Erythroblast (primary cell): ENCODE results near the gene AFAP1L2.

Experiments
- GATA1 ChIP-seq: IDR thresholded peaks from 2 replicates; pipeline ENCODE4 v1.6.1; 2011; ENCODE audit warnings: low read depth, mild to moderate bottlenecking, control low read depth, low read length, moderate library complexity
- POLR2A ChIP-seq: IDR thresholded peaks from 2 replicates; pipeline ENCODE4 v1.6.1; 2011; ENCODE audit warnings: mild to moderate bottlenecking, low read length

- no peak for TF ChIP-seq POLR2A
- TF ChIP-seq GATA1, result no peak
These were observed 4.0 kb upstream of the AFAP1L2 start for GRCh38 chr10:114408112-114408967.
